Activated naive CD4-positive, alpha-beta T cell treated with anti-CD3 and anti-CD28 coated beads, Interleukin-2, amount 50 U/mL, for 16 hours (primary cell): Measurements from ENCODE around the gene CLDN5.
"Not testable (repeated sequence)": the region's sequence is repeated elsewhere in the genome, so short reads cannot be mapped to it uniquely, and the experiment has no call there.

Experiments
- DNase-seq: peaks from one replicate; pipeline ENCODE4 v3.0.0-alpha.2; 2020

CLDN5 gene

GRCh38 chr22:19547620-19548019, 23.4 kb upstream of the CLDN5 start:
- DNase-seq: no peak

- DNase-seq: no peak
Measured at GRCh38 chr22:19546680-19547079, 22.5 kb upstream of the CLDN5 start.

- no peak for DNase-seq
Measured at GRCh38 chr22:19545935-19546207, 21.7 kb upstream of the CLDN5 start.

GRCh38 chr22:19543970-19544708, 19.9 kb upstream of the CLDN5 start:
- no peak for DNase-seq

- DNase-seq: no peak
Measured at GRCh38 chr22:19540394-19540793, 16.2 kb upstream of the CLDN5 start.

- DNase-seq: no peak
Measured at GRCh38 chr22:19537941-19538488, 13.8 kb upstream of the CLDN5 start.

GRCh38 chr22:19536564-19536963, 12.4 kb upstream of the CLDN5 start:
- no peak for DNase-seq

- no peak for DNase-seq
Measured at GRCh38 chr22:19535001-19535400, 10.8 kb upstream of the CLDN5 start.

- DNase-seq: no peak
Measured at GRCh38 chr22:19533857-19534256, 9.6 kb upstream of the CLDN5 start.

- DNase-seq: no peak
Measured at GRCh38 chr22:19533049-19533626, 8.9 kb upstream of the CLDN5 start.

- not testable (repeated sequence) for DNase-seq
Measured at GRCh38 chr22:19531327-19531726, 7.1 kb upstream of the CLDN5 start.

- no peak for DNase-seq
Measured at GRCh38 chr22:19530751-19531150, 6.5 kb upstream of the CLDN5 start.

- no peak for DNase-seq
Measured at GRCh38 chr22:19529811-19530210, 5.6 kb upstream of the CLDN5 start.

- no peak for DNase-seq
Measured at GRCh38 chr22:19527861-19528417, 3.7 kb upstream of the CLDN5 start.

- DNase-seq: no peak
Measured at GRCh38 chr22:19527321-19527721, 3.1 kb upstream of the CLDN5 start.

GRCh38 chr22:19526702-19527111, 2.5 kb upstream of the CLDN5 start:
- DNase-seq: no peak

GRCh38 chr22:19526076-19526701, 2.0 kb upstream of the CLDN5 start:
- no peak for DNase-seq

GRCh38 chr22:19525666-19526065, 1.5 kb upstream of the CLDN5 start:
- no peak for DNase-seq

- DNase-seq: no peak
Measured at GRCh38 chr22:19525116-19525660, 978 bp upstream of the CLDN5 start.

- peak; percentile 38 for DNase-seq
Measured at GRCh38 chr22:19523240-19524169, 705 bp downstream of the CLDN5 start.

GRCh38 chr22:19522881-19523239, 1.4 kb downstream of the CLDN5 start:
- DNase-seq: no peak

- no peak for DNase-seq
Measured at GRCh38 chr22:19522190-19522880, 1.9 kb downstream of the CLDN5 start.
